Measurements from ENCODE around the gene LYPLA2. TPM values are rescaled to one million over a fixed set of nuclear protein-coding genes. Genes with fewer than 3 reads are reported as not detected.

The LYPLA2 gene
- 58.0 to 63.2 TPM (median 62.5 TPM) in 5 replicates for total RNA-seq (2022; extraction: Qiagen RNA extraction; ENCODE audit: low read depth)

DNA sequence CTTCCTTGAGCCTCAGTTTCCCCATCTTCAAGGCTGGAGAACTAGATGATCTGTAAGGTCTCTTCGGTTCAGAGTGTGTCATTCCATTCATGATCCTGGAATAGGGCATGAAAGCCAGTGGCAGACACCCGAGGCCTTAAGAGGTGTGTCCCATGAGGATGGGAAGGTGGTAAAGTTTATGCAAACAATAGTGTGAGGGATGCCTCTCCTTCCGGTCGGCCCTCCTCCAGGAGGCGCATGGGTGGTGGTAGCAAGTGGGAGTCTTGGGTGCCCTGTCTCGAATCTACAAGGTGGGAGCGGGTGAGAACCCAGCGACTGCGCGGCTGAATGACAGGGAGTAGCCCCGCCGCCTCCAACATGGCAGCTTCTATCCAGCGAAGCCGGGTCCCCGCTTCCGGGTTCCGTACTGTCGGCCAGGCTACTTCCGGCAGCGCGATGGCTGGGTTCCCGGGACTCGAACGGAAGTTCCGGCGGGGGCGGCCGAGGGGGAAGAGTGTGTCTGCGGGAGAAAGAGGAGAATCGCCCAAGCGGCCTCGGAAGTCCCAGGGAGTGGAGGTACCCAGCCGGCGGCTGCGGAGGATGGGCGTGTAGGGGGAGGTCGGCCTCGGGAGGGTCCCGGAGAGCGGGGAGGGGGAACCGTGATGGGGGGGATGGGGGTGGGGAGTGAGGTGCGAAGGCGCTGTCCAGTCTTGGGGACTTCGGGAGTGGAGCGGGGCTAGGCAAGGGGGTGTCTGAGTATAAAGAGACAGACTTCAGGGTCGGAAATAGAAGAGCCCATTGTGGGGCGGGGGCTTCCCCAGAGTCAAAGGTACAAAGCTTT lies at the start of gene LYPLA2:
Gene LYPLA2 (plus strand): TSS at position 450 of the 820 bp plus-strand sequence. CDS start 1,538 bp downstream, outside the sequence.

DNA sequence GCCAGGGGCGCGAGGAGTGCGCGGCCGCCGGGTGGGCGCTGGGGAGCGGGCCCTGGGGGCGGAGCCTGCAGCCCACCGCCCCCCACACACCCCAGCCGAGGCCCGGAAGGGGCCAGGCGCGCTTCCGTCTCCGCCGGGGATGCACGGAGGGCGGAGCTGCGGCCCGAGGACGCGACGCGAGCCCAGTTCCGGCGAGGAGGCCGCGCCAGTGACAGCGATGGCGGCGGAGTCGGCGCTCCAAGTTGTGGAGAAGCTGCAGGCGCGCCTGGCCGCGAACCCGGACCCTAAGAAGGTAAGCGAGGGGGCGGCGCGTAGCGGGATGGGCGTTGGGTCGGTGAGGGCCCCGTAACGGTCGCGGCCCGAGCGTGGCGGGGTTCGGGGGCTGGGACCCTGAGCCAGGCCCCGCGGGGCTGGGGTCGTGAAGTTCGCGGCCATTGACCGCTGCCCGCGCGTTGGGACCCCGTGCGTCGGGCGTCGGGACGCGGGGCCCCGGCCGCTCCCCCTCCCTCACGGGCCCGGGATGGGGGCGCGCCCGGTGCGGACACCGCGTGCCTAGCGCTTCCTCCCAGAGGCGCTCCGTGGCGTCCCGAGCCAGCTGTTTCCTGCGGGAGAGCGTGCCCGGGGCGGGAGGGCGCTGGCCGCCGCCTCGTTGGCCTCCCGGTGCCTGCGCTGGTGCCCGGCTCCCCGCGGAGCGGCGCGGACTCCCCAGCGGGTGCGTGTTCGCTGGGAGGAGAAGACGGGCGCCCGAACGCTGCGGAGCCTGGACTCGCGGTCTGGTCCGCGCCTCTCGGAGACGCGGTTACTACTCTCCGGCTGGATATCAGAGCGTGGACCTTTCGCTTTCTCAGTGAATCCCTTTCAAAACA lies 47.4 kb upstream of the LYPLA2 start, which contains the start of gene ELOA:
Gene ELOA (plus strand): TSS at position 185 of the 866 bp plus-strand sequence. CDS start 33 bp downstream, at position 218.

DNA sequence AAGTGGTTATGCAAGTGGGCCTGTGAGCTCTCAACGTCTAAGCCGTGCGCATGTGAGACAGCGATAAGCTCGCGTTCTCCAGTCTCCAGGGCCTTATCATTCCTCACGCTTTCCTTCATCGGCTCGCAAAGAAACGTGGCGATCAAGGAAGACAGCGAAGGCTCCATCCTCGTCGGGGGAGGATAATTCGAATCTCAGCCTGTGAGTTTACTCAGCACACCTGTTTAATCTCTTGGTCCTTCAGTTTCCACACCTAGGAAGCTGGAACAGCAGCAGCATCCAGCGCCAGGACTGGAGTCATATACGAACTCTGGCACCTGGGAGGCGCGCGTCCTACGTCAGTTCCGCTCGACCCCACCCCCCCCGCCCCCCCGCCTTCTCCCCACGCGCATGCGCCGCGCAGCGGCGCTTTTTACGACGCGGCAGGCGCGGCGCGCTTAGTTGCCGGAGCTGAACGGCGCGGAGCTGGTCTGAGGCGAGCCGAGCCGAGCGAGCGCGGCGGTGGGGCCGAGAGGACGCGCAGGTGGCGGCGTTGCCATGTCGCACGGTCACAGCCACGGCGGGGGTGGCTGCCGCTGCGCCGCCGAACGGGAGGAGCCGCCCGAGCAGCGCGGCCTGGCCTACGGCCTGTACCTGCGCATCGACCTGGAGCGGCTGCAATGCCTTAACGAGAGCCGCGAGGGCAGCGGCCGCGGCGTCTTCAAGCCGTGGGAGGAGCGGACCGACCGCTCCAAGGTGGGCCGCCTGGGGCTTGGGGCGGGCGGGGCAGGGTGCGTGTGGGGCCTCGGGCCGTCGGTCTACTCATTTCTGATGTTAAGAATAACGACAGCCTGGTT lies 12.7 kb upstream of the LYPLA2 start, which contains the start of gene PITHD1:
Gene PITHD1 (plus strand): TSS at position 440 of the 836 bp plus-strand sequence. CDS start 98 bp downstream, at position 538.

DNA sequence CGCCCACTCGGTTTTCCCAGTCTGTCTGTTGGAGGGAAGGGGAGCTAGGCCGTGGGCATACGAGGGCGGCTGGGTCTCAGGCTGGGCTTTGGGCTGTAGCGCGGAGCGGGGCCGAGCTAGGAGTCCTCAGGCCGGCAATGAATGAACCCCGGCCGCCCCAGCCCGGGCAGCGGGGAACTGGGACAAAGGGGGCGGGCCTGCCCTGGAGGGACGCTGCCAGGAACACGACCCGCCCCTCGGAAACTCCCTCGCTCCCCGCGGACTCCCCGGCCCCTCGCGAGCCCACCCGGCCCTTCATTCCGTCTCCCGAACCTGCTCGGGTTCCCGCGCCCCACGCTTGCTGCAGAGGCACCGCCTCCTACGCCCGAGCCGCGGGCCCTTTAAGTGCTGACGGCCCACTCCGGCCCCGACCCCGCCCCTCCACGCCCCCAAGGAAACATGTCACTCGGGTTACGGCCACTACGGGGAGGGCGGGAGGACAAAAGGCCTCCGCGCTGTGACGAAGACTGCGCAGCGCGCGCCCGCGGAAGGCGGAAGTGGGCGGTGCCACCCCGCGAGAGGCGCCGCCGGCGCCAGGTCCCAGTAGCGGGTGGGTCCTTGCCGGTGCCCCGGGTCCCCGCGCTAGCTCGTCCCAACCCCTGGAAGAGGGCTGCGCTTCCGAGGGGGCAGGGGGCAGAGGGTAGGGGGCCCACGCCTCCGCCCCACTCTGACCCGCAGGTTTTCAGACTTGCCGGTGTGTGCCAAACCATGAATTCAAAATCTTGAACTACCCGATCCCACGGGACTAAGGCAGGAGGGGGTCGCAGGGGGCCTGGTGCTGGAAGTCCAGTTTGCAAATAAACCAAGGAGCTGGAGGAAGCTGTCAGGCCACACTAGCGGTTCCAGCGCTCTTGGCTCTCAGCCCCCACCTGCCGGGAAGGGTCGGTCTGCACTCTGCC lies 9.7 kb downstream of the LYPLA2 start, which contains the start of gene GALE:
Gene GALE (minus strand): TSS at position 355 of the 938 bp plus-strand sequence. CDS start 1,747 bp downstream, outside the sequence.

DNA sequence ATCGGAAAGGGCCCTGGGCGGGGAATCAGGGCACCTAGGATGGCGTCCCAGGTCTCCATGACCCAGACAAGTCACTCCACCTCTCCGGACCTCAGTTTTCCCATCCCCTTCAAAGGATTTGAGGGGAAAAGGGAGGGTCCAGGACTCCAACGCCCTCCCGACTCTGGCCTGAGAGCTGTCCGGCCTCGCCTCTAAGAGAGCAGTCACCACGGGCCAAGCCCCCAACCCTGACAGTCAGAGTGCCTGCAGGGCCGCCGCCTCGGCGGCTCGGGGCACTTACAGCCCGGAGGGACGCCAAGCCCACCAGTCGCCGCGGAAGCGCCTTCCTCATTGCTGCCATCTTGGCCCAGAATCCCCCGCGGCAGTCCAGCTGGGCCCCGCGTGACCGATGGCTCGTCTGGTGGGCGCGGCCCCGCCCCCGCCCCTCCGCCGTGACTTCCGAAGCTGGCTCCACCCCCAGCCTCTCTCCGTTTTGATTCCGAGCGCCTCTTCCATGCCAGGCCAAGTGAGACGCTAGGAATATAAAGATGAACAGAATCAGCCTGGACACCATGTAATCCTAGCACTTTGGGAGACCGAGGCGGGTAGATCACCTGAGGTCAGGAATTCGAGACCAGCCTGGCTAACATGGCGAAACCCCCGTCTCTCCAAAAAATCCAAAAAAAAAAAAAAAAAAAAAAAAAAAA lies 34.3 kb downstream of the LYPLA2 start, which contains the start of gene HMGCL:
Gene HMGCL (minus strand): TSS at position 354 of the 686 bp plus-strand sequence. CDS start 14 bp downstream, at position 340.

Other genes with a start within 250 kb of the LYPLA2 start
- gene ID3, start 231.6 kb upstream of the LYPLA2 start, total RNA-seq (2022; extraction: Qiagen RNA extraction; ENCODE audit: low read depth), result 250 to 396 TPM (median 351 TPM) in 5 replicates
- 1,243 to 1,564 TPM (median 1,402 TPM) in 5 replicates for gene RPL11, start 99.3 kb upstream of the LYPLA2 start, total RNA-seq (2022; extraction: Qiagen RNA extraction; ENCODE audit: low read depth)
- gene ELOA, start 47.7 kb upstream of the LYPLA2 start, total RNA-seq (2022; extraction: Qiagen RNA extraction; ENCODE audit: low read depth), result 25.9 to 33.4 TPM (median 27.1 TPM) in 5 replicates
- 29.5 to 40.2 TPM (median 36.9 TPM) in 5 replicates for gene PITHD1, start 12.7 kb upstream of the LYPLA2 start, total RNA-seq (2022; extraction: Qiagen RNA extraction; ENCODE audit: low read depth)
- 66.9 to 78.9 TPM (median 74.3 TPM) in 5 replicates for gene GALE, start 9.6 kb downstream of the LYPLA2 start, total RNA-seq (2022; extraction: Qiagen RNA extraction; ENCODE audit: low read depth)
- gene HMGCL, start 34.3 kb downstream of the LYPLA2 start, total RNA-seq (2022; extraction: Qiagen RNA extraction; ENCODE audit: low read depth), result 12.8 to 14.6 TPM (median 12.9 TPM) in 5 replicates
- gene FUCA1, start 77.1 kb downstream of the LYPLA2 start, total RNA-seq (2022; extraction: Qiagen RNA extraction; ENCODE audit: low read depth), result 8.5 to 10.5 TPM (median 9.6 TPM) in 5 replicates
- not detected in 5 replicates for gene CNR2, start 122.2 kb downstream of the LYPLA2 start, total RNA-seq (2022; extraction: Qiagen RNA extraction; ENCODE audit: low read depth)
- gene PNRC2, start 168.7 kb downstream of the LYPLA2 start, total RNA-seq (2022; extraction: Qiagen RNA extraction; ENCODE audit: low read depth), result 26.3 to 37.8 TPM (median 29.2 TPM) in 5 replicates
- gene SRSF10, start 189.2 kb downstream of the LYPLA2 start, total RNA-seq (2022; extraction: Qiagen RNA extraction; ENCODE audit: low read depth), result 79.8 to 90.0 TPM (median 81.8 TPM) in 5 replicates

All from A549 treated with CpdA at 1 μM for 4 hours (cell line).